Uterus (tissue), 2 donors: Measurements from ENCODE around the gene KIF17.

Source experiments
- CTCF ChIP-seq, 4 experiments: fragments of 200-600 bp in 2 of 4; fragments of 450-650 bp in 2 of 4; sonication (generic) in 2 of 4; IDR thresholded peaks; one replicate each; pipeline ENCODE4 v1.5.1; 2016 to 2019; ENCODE audit warnings: antibody characterized with exemption in 4 of 4, mild to moderate bottlenecking in 2 of 4, moderate library complexity in 1 of 4
- POLR2A ChIP-seq, 2 donors: fragments of 450-650 bp; IDR thresholded peaks; one replicate each; pipeline ENCODE4 v1.6.1; 2016; ENCODE audit warnings: antibody characterized with exemption in 2 of 2, mild to moderate bottlenecking in 1 of 2, moderate library complexity in 1 of 2

- no peak for TF ChIP-seq POLR2A (IDR thresholded peaks at IDR 0.05)
- TF ChIP-seq CTCF (IDR thresholded peaks at IDR 0.05): no peak
Measured at GRCh38 chr1:20728371-20729154, 10.8 kb upstream of the KIF17 start.
